Activated T-helper 1 cell treated with anti-CD3 and anti-CD28 coated beads, Interleukin-12 subunit alpha, Interleukin-12 subunit beta, Interleukin-2, Interleukin-4 antibody, amounts not matched to agents 30 ng/mL and 10 ng/mL and 1 ng/mL, durations not matched to agents 14 hours and 24 hours and 36 hours (primary cell): Measurements from ENCODE around the gene MRPL32. TPM values are rescaled to one million over a fixed set of nuclear protein-coding genes. Genes with fewer than 3 reads are reported as not detected.

Experiments
- DNase-seq: peaks from one replicate; pipeline ENCODE4 v3.0.0; 2021; ENCODE audit warnings: low spot score
- H3K27ac Mint-ChIP-seq: one replicate; pipeline ENCODE4 v1.8.0; 2021; ENCODE audit warnings: mild to moderate bottlenecking, mixed read lengths
- H3K27me3 Mint-ChIP-seq: one replicate; pipeline ENCODE4 v1.8.0; 2022; ENCODE audit warnings: mild to moderate bottlenecking, moderate library complexity, mixed read lengths; ENCODE audit not compliant: insufficient read depth
- H3K36me3 Mint-ChIP-seq: one replicate; pipeline ENCODE4 v1.8.0; 2021; ENCODE audit warnings: low read depth, mixed read lengths
- H3K4me1 Mint-ChIP-seq: one replicate; pipeline ENCODE4 v1.8.0; 2021; ENCODE audit warnings: low read depth, mixed read lengths
- H3K4me3 Mint-ChIP-seq: one replicate; pipeline ENCODE4 v1.8.0; 2021; ENCODE audit warnings: mild to moderate bottlenecking, moderate library complexity, mixed read lengths
- H3K9me3 Mint-ChIP-seq: one replicate; pipeline ENCODE4 v1.8.0; 2021; ENCODE audit warnings: mixed read lengths
- intact Hi-C: fragments of 100-400 bp; cut with micrococcal nuclease; formaldehyde crosslinking; loops from one replicate; pipeline ENCODE4 v1.15.1; 2024
- total RNA-seq: library from RNA; stranded (reverse); gene quantifications from 2 replicates; pipeline ENCODE4 v1.2.3, GENCODE V29; 2022

The MRPL32 gene
- total RNA-seq, 1 donor from 2014 or later, result 81.5 TPM

DNA sequence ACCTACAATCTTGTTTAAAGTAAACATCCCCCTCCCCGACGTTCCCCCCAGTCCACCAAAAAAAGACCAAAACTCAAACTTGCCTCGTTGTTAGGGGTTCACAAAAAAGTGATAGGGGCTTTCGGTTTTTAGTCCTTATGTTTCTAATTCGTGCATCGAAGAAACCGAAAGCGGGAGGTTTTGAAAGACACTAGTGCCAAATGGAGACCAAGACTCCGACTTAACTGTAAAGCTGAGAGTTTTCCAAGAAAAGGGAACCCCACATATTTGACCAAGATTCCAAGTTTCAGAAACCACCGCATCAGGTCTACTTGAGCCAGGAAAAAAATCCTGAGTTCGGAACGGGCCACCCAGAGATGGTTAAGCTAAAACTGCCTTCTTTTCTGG is 736 bp upstream of the MRPL32 start:
- H3K27ac Mint-ChIP-seq, result peak overlapping the region; percentile 91
- DNase-seq, result peak; percentile 36
- H3K36me3 Mint-ChIP-seq, result peaks cover 35% of the 10 kb centered on the region
- no peaks in the 10 kb centered on the region for H3K9me3 Mint-ChIP-seq
- H3K4me3 Mint-ChIP-seq, result peak overlapping the region; percentile 99
- no peaks in the 10 kb centered on the region for H3K27me3 Mint-ChIP-seq
- intact Hi-C loops, result loop anchor here (5.0 to 10.0 kb wide), 4 partner anchors 146 to 1533 kb away; partner anchors contain the start of gene UBE2D4
- H3K4me1 Mint-ChIP-seq, result peaks cover 72% of the 10 kb centered on the region

DNA sequence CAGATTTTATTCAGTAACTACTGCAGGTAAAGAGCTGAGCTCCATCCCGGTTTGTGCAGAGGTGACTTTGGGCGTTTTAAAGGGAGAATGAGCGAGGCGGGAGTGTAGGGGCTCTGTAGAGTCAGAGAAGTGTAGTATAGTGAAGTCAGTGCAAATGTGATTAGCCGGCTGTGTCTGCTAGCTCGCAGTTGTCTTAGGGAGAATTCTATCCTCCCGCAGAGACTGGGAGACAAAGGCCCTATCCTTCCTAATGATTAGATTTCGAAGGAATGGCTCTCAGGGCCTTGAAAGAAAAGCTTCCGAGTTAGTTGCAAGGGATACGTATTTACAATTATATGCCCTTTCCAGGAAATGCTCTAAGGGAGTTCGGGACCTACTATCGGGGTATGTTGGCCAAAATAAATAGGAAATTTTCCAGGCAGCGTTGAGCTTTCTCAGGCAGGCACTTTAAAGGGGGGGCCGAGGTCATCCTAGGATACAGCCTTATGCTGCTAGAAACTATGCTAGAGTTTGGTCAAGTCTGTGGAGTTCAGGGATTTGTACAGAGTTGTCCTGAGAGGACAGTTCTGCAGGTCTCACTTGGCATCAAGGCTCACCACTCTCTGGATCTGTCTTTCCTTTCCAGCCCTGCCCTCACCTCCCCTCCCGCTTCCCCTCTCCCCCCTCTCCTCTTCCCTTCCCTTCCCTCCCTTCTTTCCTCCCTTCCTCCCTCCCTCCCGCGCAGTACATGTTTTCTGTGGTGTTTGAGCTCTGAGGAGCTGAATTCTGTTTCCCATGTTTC is 825 bp downstream of the MRPL32 start:
- peak overlapping the region; percentile 99 for H3K4me3 Mint-ChIP-seq
- H3K36me3 Mint-ChIP-seq, result peaks cover 32% of the 10 kb centered on the region
- H3K9me3 Mint-ChIP-seq, result no peaks in the 10 kb centered on the region
- intact Hi-C loops, result loop anchor here (1.0 to 10.0 kb wide), 10 partner anchors 21 to 1532 kb away; partner anchors contain the start of genes C7orf25, COA1, STK17A and UBE2D4
- no peak for DNase-seq
- peaks cover 63% of the 10 kb centered on the region for H3K4me1 Mint-ChIP-seq
- H3K27me3 Mint-ChIP-seq, result no peaks in the 10 kb centered on the region
- H3K27ac Mint-ChIP-seq, result peak overlapping the region; percentile 91

DNA sequence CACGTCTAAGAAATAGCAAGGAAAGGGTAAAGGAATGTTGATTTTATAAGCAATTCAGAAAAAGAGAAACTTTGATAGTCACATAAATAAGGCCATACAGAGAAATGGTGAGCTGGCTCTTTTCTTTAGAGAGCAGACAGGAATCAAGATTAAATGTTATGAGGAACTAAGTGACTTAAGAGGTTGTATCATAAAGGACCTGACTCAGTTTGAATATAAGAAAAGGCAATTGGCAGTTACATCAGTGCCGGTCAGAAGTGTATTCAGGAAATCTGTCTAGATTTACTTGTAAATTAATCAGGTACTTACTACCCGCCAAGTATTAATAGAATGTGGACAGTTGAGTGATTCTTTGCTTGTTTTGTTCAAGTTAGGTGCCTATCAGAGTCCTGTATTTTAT is 2.1 kb downstream of the MRPL32 start:
- H3K27ac Mint-ChIP-seq, result peak overlapping the region; percentile 12
- no peaks in the 10 kb centered on the region for H3K27me3 Mint-ChIP-seq
- no peak for DNase-seq
- peak overlapping the region; percentile 99 for H3K4me3 Mint-ChIP-seq
- H3K4me1 Mint-ChIP-seq, result peaks cover 50% of the 10 kb centered on the region
- peaks cover 34% of the 10 kb centered on the region for H3K36me3 Mint-ChIP-seq
- intact Hi-C loops, result loop anchor here (5.0 to 10.0 kb wide), 4 partner anchors 143 to 1531 kb away; partner anchors contain the start of gene UBE2D4
- no peaks in the 10 kb centered on the region for H3K9me3 Mint-ChIP-seq

DNA sequence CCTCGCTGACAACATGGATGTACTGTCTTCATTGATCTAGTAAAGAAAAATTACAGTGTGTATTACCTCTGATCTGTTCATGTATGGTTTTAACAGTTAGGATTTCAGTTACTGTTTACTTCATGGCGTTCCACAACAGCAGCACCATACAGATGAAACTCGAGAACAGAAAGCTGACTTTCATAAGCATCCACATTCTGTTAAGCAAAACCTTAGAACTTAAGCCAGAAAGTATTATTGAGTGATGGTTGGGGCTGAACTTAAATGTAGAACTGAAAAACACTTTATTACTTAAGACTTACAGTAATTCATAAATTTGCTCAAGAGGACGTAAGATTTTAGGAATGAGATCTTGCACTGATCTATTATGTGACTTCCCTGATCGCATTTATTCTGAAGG is 3.7 kb downstream of the MRPL32 start:
- no peak overlapping the region for H3K27ac Mint-ChIP-seq
- intact Hi-C loops, result loop anchor here (10.0 kb wide), 2 partner anchors 989 to 1529 kb away; partner anchors contain the start of gene UBE2D4
- H3K4me1 Mint-ChIP-seq, result peaks cover 47% of the 10 kb centered on the region
- H3K9me3 Mint-ChIP-seq, result no peaks in the 10 kb centered on the region
- H3K4me3 Mint-ChIP-seq, result no peak overlapping the region
- no peak for DNase-seq
- no peaks in the 10 kb centered on the region for H3K27me3 Mint-ChIP-seq
- H3K36me3 Mint-ChIP-seq, result peaks cover 37% of the 10 kb centered on the region

DNA sequence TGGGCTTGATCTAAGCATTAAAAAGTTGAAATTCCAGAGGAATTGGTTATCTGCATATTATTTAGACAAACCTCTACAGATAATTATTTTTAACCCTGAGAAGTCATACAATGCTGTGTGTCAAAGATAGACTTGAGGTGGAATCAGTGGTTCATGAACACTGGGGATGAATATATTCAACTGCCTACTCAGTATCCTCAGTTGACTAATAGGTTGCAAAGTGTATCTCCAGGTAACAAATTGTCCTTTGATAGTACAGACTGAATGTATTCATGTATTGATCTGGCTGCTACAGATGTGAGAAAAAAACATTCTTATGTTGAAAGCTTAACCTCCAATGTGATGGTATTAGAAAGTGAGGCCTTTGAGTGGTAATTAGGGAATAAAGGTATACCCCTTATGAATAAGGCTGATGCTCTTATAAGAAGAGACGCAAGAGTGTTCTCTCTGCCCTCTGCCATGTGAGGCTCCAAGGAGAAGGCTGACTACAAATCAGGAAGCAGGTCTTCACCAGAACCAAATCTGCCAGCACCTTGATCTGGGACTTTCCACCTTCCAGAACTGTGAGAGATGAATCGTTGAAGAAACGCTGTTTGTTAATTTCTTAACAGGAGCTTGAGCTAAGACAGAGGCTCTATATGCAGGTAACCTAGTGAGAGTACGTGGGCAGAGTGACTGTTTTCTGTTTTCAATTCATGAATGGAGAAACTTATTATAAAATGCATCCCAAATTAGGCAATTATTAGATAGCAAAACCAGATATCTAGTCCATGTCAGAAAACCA is 7.5 kb downstream of the MRPL32 start:
- Mint-ChIP-seq H3K4me3 (no peak overlapping the region), H3K27ac (peak overlapping the region; percentile 25), H3K27me3 (no peaks in the 10 kb centered on the region), H3K36me3 (peaks cover 32% of the 10 kb centered on the region), H3K9me3 (no peaks in the 10 kb centered on the region), H3K4me1 (peaks cover 23% of the 10 kb centered on the region)
- intact Hi-C loops, result loop anchor here (2.0 to 10.0 kb wide), 5 partner anchors 25 to 1525 kb away; partner anchors contain the start of gene UBE2D4
- no peak for DNase-seq

DNA sequence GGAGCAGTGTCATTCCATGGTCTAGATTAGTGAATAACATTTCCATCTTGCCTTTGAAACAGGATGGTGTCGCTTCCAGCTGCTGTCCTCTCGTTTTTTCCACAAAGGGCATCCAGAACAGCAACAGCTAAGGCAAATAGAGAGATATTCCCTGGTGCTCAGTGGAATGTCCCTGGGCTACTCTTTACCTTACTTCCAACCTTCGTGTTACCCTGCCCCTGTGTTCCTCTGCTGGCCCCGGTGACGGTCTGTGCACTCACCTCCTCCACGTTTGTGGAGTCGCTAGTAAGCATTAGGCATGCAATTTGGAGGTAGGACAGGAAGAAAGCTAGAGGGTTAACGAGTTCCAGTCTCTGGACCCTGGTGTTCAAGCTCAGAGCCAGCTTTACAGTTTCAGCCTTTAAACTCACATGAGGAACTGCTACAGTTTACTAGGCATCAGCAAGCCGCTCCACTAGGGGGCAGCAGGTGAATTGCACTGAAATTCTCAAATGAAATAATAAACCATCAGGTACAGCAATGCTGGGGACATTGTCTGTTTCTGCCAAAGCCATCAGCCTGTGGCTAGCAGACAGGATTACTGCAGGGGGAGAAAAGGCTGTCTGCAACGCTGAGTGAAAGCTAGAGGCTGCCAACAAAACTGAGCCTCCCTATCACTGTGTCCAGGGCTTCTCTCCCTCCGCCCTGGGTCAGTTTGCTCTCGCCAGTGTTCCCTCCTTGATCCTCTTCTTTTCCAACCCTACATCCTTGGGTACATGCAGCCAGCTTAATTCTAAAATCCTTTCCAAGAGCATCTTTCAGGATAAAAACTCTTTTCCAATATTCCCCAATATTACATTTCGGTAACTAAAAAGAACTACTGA is 9.0 kb downstream of the MRPL32 start:
- H3K27ac Mint-ChIP-seq, result no peak overlapping the region

DNA sequence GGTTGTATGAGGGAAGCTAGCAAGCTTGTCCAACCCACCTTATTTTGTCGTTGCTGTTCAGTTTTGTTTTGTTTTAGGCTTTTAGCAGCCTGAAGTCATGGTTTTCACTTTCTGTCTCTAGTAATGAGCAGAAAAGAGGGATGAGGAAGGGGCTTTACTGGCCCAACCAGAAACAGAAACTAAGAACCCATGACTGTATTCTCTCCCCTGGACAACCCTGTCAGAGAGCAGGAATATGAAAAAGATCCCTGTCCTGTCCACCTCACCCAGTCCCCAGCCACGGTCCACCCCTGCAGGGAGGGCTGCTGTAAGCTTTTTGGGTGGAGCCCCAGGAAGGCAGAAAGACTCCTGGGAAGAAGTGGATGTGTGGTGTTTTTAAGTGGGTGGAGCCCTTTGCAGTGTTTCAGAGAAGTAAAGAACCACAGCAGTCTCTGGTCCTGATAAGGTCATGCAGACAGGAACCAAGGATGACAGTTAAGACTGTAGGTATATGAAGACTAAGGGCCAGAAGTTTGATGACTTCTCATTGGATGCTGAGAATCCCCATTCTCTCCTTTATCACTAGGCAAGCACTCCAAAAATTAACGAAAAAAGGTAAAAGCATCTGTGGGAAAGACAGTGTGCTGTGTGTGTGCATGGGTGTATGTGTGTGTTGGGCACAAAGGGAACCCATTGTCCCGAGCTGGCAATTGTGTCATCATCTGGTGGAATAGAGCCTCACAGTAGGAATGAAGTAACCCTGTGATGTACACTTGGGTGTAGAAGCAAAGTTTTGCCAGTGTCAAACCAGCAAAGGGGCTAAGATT is 13.8 kb downstream of the MRPL32 start:
- Mint-ChIP-seq H3K27ac (peak overlapping the region; percentile 83), H3K4me1 (peaks cover 12% of the 10 kb centered on the region), H3K4me3 (peak overlapping the region; percentile 73), H3K36me3 (no peaks in the 10 kb centered on the region), H3K27me3 (no peaks in the 10 kb centered on the region), H3K9me3 (peaks cover 3% of the 10 kb centered on the region)
- intact Hi-C loops, result no loop called here
- DNase-seq, result peak; percentile 38

More for the DNA sequence above, 9.0 kb downstream of the MRPL32 start:
- H3K36me3 Mint-ChIP-seq, result peaks cover 22% of the 10 kb centered on the region
- H3K9me3 Mint-ChIP-seq, result no peaks in the 10 kb centered on the region
- DNase-seq, result peak; percentile 60
- H3K4me3 Mint-ChIP-seq, result no peak overlapping the region
- intact Hi-C loops, result loop anchor here (1.0 to 5.0 kb wide), 6 partner anchors 24 to 898 kb away; no protein-coding TSS in a partner anchor
- no peaks in the 10 kb centered on the region for H3K27me3 Mint-ChIP-seq
- H3K4me1 Mint-ChIP-seq, result peaks cover 26% of the 10 kb centered on the region

DNA sequence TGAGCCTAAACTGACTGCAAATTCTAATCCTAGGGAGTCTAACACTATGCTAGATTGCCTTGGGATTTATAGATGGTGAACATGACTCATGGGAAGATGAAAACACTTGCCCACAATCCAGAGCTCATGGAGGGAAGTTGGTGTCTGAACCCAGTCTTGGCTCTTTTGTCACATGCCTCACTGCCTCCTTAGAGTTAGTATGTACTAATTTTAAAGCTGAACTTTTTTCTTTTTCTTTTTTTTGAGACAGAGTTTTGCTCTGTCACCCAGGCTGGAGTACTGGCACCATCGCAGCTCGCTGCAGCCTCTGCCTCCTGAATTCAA is 14.4 kb downstream of the MRPL32 start:
- peaks cover 12% of the 10 kb centered on the region for H3K4me1 Mint-ChIP-seq
- DNase-seq, result no peak
- peak overlapping the region; percentile 83 for H3K27ac Mint-ChIP-seq
- no peaks in the 10 kb centered on the region for H3K36me3 Mint-ChIP-seq
- peak overlapping the region; percentile 73 for H3K4me3 Mint-ChIP-seq
- H3K27me3 Mint-ChIP-seq, result no peaks in the 10 kb centered on the region
- intact Hi-C loops, result no loop called here
- H3K9me3 Mint-ChIP-seq, result peaks cover 3% of the 10 kb centered on the region

DNA sequence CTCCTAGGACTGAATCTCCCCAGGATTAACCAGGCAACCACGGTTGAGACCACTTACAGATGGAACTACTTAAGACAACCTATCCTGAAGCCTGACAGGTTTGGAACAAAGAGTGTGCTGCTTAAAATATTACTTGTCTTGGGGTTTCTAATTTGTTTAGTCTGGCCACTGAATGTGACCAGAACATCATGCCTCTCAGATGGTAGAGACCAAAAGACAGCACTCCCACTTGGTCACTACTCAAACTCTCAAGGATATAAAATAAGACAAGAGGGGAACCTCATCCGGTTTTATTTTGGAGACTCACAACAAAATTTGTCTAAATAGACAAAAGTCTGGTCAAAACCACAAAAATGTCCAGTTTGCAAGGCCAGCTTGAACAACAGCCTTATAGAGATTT is 15.3 kb downstream of the MRPL32 start:
- no peaks in the 10 kb centered on the region for H3K27me3 Mint-ChIP-seq
- no peak overlapping the region for H3K4me3 Mint-ChIP-seq
- no peak for DNase-seq
- H3K4me1 Mint-ChIP-seq, result peaks cover 12% of the 10 kb centered on the region
- peaks cover 3% of the 10 kb centered on the region for H3K9me3 Mint-ChIP-seq
- intact Hi-C loops, result no loop called here
- no peaks in the 10 kb centered on the region for H3K36me3 Mint-ChIP-seq
- no peak overlapping the region for H3K27ac Mint-ChIP-seq

DNA sequence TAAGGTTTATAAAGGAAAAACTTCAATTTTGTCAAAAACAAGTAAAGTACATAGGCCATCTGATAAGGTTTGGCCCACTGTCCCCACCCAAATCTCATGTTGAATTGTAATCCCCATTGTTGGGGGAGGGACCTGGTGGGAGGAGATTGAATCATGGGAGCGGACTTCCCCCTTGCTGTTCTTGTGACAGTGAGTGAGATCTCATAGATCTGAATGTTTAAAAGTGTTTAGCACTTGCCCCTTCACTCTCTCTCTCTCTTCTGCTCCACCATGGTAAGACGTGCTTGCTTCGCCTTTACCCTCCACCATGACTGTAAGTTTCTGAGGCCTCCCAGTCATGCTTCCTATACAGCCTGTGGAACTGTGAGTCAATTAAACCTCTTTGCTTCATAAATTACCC is 18.2 kb downstream of the MRPL32 start:
- Mint-ChIP-seq H3K27me3 (no peaks in the 10 kb centered on the region), H3K27ac (no peak overlapping the region), H3K9me3 (peaks cover 7% of the 10 kb centered on the region), H3K36me3 (peaks cover 2% of the 10 kb centered on the region), H3K4me1 (peaks cover 12% of the 10 kb centered on the region), H3K4me3 (no peak overlapping the region)
- no peak for DNase-seq
- intact Hi-C loops, result no loop called here

DNA sequence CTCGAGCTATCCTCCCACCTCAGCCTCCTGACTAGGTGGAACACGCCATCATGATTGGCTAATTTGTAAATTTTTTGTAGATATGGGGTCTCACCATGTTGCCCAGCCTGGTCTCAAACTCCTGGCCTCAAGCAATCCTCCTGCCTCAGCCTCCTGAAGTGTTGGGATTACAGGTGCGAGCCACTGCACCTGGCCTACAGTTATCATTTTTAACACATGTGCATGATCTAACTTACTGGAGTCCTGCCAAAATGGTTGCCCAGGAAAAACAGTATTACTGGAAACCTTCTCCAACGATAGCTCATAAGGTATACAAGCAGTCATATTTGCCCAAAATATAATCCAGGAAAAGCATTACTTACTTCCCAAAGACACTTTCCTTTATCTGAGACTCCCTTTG is 20.2 kb downstream of the MRPL32 start:
- no peak overlapping the region for H3K27ac Mint-ChIP-seq
- no peaks in the 10 kb centered on the region for H3K27me3 Mint-ChIP-seq
- DNase-seq, result no peak
- peaks cover 21% of the 10 kb centered on the region for H3K9me3 Mint-ChIP-seq
- H3K36me3 Mint-ChIP-seq, result peaks cover 2% of the 10 kb centered on the region
- no peaks in the 10 kb centered on the region for H3K4me1 Mint-ChIP-seq
- intact Hi-C loops, result no loop called here
- no peak overlapping the region for H3K4me3 Mint-ChIP-seq

DNA sequence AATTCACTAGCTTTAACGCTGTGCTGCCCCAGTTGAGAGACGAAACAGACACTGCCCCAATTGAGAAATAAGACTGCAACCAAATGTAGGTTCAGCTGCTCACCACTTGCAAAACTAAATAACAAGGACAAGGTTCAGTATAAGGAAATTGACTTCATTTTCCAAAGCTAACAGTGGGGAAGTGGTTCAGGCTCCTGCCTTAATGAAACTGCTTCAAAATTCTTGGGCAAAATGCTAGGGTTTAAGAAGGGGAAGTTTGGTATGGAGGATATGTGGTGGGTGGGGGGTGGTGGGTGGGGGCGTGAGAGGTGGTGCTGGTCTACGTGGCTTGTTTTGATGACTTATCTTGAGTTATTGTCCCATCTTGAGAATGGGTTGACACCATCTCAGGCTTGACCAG is 21.8 kb downstream of the MRPL32 start:
- no peaks in the 10 kb centered on the region for H3K4me1 Mint-ChIP-seq
- no peak for DNase-seq
- no peaks in the 10 kb centered on the region for H3K27me3 Mint-ChIP-seq
- peaks cover 2% of the 10 kb centered on the region for H3K36me3 Mint-ChIP-seq
- H3K9me3 Mint-ChIP-seq, result peaks cover 21% of the 10 kb centered on the region
- no peak overlapping the region for H3K27ac Mint-ChIP-seq
- H3K4me3 Mint-ChIP-seq, result no peak overlapping the region
- intact Hi-C loops, result no loop called here
